Measurements from ENCODE around the gene RBM4B. TPM values are rescaled to one million over a fixed set of nuclear protein-coding genes. Genes with fewer than 3 reads are reported as not detected.

Gene RBM4B
- total and polyA plus RNA-seq, 2 of the 13 experiments (the other 11 are each of a cell fraction or from before 2014, with no cell fraction given): 25.8 to 32.4 TPM

GRCh38 chr11:66638177-66639065, 39.3 kb downstream of the RBM4B start, which contains the start of gene RBM4 (continued):
- peak; percentile 60; the same call in 1 of the 2 replicates for TF ChIP-seq ZGPAT (CRISPR knock-in tag; IDR thresholded peaks at IDR 0.05)
- TF ChIP-seq ZNF841 (CRISPR knock-in tag; IDR thresholded peaks at IDR 0.05; ENCODE audit: borderline replicate concordance): no peak
- no peak for TF ChIP-seq RXRB (CRISPR knock-in tag; IDR thresholded peaks at IDR 0.05; ENCODE audit: borderline replicate concordance)
- TF ChIP-seq ZNF331 (CRISPR knock-in tag; IDR thresholded peaks at IDR 0.05): no peak
- no peak for TF ChIP-seq SNAPC4 (CRISPR knock-in tag; IDR thresholded peaks at IDR 0.05)
- no peak for TF ChIP-seq ZBTB46 (CRISPR knock-in tag; IDR thresholded peaks at IDR 0.05; ENCODE audit: borderline replicate concordance)
- TF ChIP-seq IKZF4 (CRISPR knock-in tag; IDR thresholded peaks at IDR 0.05; ENCODE audit: borderline replicate concordance, low read depth, not compliant biosample characterization): peak; percentile 43
- no peak; the same call in 1 of the 2 replicates for TF ChIP-seq NCOR1 (IDR thresholded peaks at IDR 0.05; ENCODE audit: borderline replicate concordance, low read length)
- TF ChIP-seq IKZF1 (IDR thresholded peaks at IDR 0.05): no peak
- TF ChIP-seq ARID3A (IDR thresholded peaks at IDR 0.05; ENCODE audit: low read depth, low read length): no peak
- TF ChIP-seq SIN3B (IDR thresholded peaks at IDR 0.05; ENCODE audit: low read length): no peak; the same call in 1 of the 2 replicates
- TF ChIP-seq ZNF276 (CRISPR knock-in tag; IDR thresholded peaks at IDR 0.05; ENCODE audit: low read depth): no peak
- TF ChIP-seq RORA (CRISPR knock-in tag; IDR thresholded peaks at IDR 0.05): no peak
- TF ChIP-seq TOE1 (CRISPR knock-in tag; IDR thresholded peaks at IDR 0.05): no peak; the same call in 1 of the 2 replicates

All from HepG2 (cell line).